Measurements from ENCODE around the gene DZIP3. TPM values are rescaled to one million over a fixed set of nuclear protein-coding genes. Genes with fewer than 3 reads are reported as not detected.

The DZIP3 gene
- total and polyA plus RNA-seq, 2 of the 8 experiments (the other 6 are each of a cell fraction or from before 2014, with no cell fraction given) = 10.4 to 24.3 TPM

- Histone ChIP-seq H3K79me1 (ENCODE audit: low read depth, low read length) (no peaks in the 10 kb centered on the region), H2BK15ac (ENCODE audit: low read length) (no peak overlapping the region), H2BK5ac (ENCODE audit: low read depth, low read length) (peak overlapping the region; percentile 30; the same call in 1 of the 2 replicates), H3K36me3 (ENCODE audit: control insufficient read depth in 2 of 4, insufficient read depth in 4 of 4, low read length in 3 of 4) (peaks cover 0 to 24% (median 2%) of the 10 kb centered on the region in 4 experiments; a peak in 3 of 8 replicates), H2BK12ac (ENCODE audit: low read depth, low read length) (no peak overlapping the region; the same call in 1 of the 2 replicates), H4K91ac (replicated peaks; ENCODE audit: insufficient read length, low read length) (no peak overlapping the region), H3K14ac (ENCODE audit: insufficient read length) (no peak overlapping the region), H3K18ac (ENCODE audit: extremely low read depth, low read length) (no peak overlapping the region; the same call in 1 of the 2 replicates), H3K4ac (replicated peaks; ENCODE audit: insufficient read length, low read depth, low read length) (no peak overlapping the region), H3K4me1 (replicated peaks in 1 of 4; ENCODE audit: control insufficient read depth in 3 of 4, insufficient read depth in 4 of 4, low read length in 3 of 4) (no peaks in the 10 kb centered on the region), H3K9me3 (ENCODE audit: insufficient read depth in 2 of 2, low read depth in 1 of 2, low read length in 1 of 2) (no peaks in the 10 kb centered on the region), H4K20me1 (replicated peaks in 1 of 2; ENCODE audit: control insufficient read depth in 1 of 2, insufficient read depth in 2 of 2, low read length in 2 of 2) (no peaks in the 10 kb centered on the region), H2AFZ (ENCODE audit: low read length) (no peak overlapping the region), H4K5ac (ENCODE audit: insufficient read length, low read depth, low read length) (no peak overlapping the region), H2AK5ac (ENCODE audit: low read depth, low read length) (no peak overlapping the region), H3K4me3 (ENCODE audit: extremely low read depth in 1 of 4, insufficient read depth in 2 of 4, low read depth in 3 of 4, low read length in 4 of 4) (no peak overlapping the region), H4K8ac (ENCODE audit: extremely low read depth, insufficient read depth, low read length) (no peak overlapping the region), H3K23me2 (ENCODE audit: low read depth, low read length) (no peaks in the 10 kb centered on the region), H3K4me2 (ENCODE audit: insufficient read depth in 1 of 2, low read depth in 2 of 2, low read length in 2 of 2) (no peak overlapping the region), H3K9ac (replicated peaks in 1 of 4; ENCODE audit: extremely low read depth in 1 of 4, low read depth in 3 of 4, low read length in 3 of 4) (no peak overlapping the region), H3K27me3 (replicated peaks in 1 of 4; ENCODE audit: control insufficient read depth in 3 of 4, extremely low read depth in 1 of 4, insufficient read depth in 3 of 4, low read length in 3 of 4) (no peaks in the 10 kb centered on the region), H3K23ac (ENCODE audit: insufficient read length) (no peak overlapping the region), H3K27ac (ENCODE audit: low read depth, low read length) (no peak overlapping the region), H2BK120ac (replicated peaks; ENCODE audit: low read depth, low read length) (no peak overlapping the region), H2BK20ac (ENCODE audit: low read length) (no peak overlapping the region), H3K56ac (replicated peaks; ENCODE audit: insufficient read length, low read depth, low read length) (no peak overlapping the region), H3K79me2 (ENCODE audit: control insufficient read depth in 1 of 2, insufficient read depth in 2 of 2, low read length in 2 of 2) (no peaks in the 10 kb centered on the region)
- no peak for FAIRE-seq
- CTCF ChIA-PET (ENCODE audit: partially characterized antibody) = interaction anchor here (1.1 kb wide), 1 partner anchor 71 kb away, joined by 3 read pairs; no protein-coding TSS in a partner anchor
- TF ChIP-seq RNF2 (IDR thresholded peaks at IDR 0.05; ENCODE audit: borderline replicate concordance, low read depth, low read length, missing control alignments, poor library complexity, severe bottlenecking) = no peak
- no peak for TF ChIP-seq NANOG (IDR thresholded peaks at IDR 0.05; ENCODE audit: insufficient read depth, low read depth, low read length, poor library complexity, severe bottlenecking)
- TF ChIP-seq BCL11A (IDR thresholded peaks at IDR 0.05; ENCODE audit: low read depth in 2 of 2, low read length in 2 of 2) = no peak
- POLR2A ChIA-PET (ENCODE audit: partially characterized antibody) = no interaction called here
- no peak for DNase-seq (ENCODE audit: low read depth in 1 of 2, low spot score in 2 of 2)
- WGBS, 2 experiments (ENCODE audit: extremely low coverage in 1 of 2, insufficient coverage in 1 of 2, insufficient read length in 1 of 2, insufficient replicate concordance in 2 of 2, low coverage in 1 of 2, low lambda C conversion rate in 2 of 2, missing lambda C conversion rate in 1 of 2) = 76% methylated on average over 3 of the region's 3 CpGs; no CpG with 5 or more reads in 1 of the 2 experiments
These were observed 34.0 kb downstream of the DZIP3 start for GRCh38 chr3:108623504-108623903.

All from H1 (cell line).